SK-N-SH treated with all-trans-retinoic acid at 6 μM for 48 hours (cell line): ENCODE data around the gene PHLDA1.

Experiments
- CREB5 ChIP-seq: fragments of 250-450 bp; sonication (Bioruptor Pico); IDR thresholded peaks from 2 replicates; pipeline ENCODE4 v1.5.1; 2020; ENCODE audit warnings: low read depth, mild to moderate bottlenecking, moderate library complexity
- CSRNP3 ChIP-seq: fragments of 250-450 bp; sonication (Bioruptor Pico); IDR thresholded peaks from 2 replicates; pipeline ENCODE4 v1.5.1; 2021; ENCODE audit warnings: mild to moderate bottlenecking, moderate library complexity
- ESRRG ChIP-seq: fragments of 250-450 bp; sonication (Bioruptor Pico); IDR thresholded peaks from 2 replicates; pipeline ENCODE4 v1.6.1; 2021; ENCODE audit warnings: mild to moderate bottlenecking
- GLIS3 ChIP-seq: fragments of 250-450 bp; sonication (Bioruptor Pico); IDR thresholded peaks from 2 replicates; pipeline ENCODE4 v1.5.0; 2020; ENCODE audit warnings: mild to moderate bottlenecking, moderate library complexity
- OSR1 ChIP-seq: fragments of 250-450 bp; sonication (Bioruptor Pico); IDR thresholded peaks from 2 replicates; pipeline ENCODE4 v1.8.0; 2022; ENCODE audit warnings: moderate library complexity, mild to moderate bottlenecking, inconsistent platforms
- PATZ1 ChIP-seq: fragments of 250-450 bp; sonication (Bioruptor Pico); IDR thresholded peaks from 2 replicates; pipeline ENCODE4 v1.8.0; 2020; ENCODE audit warnings: mild to moderate bottlenecking, moderate library complexity, borderline replicate concordance
- TOX ChIP-seq: fragments of 250-450 bp; sonication (Bioruptor Pico); IDR thresholded peaks from 2 replicates; pipeline ENCODE4 v1.8.0; 2021; ENCODE audit warnings: mild to moderate bottlenecking, moderate library complexity, borderline replicate concordance
- TSHZ2 ChIP-seq: fragments of 250-450 bp; sonication (Bioruptor Pico); IDR thresholded peaks from 2 replicates; pipeline ENCODE4 v1.5.0; 2020; ENCODE audit warnings: mild to moderate bottlenecking, moderate library complexity
- ZC3H10 ChIP-seq: fragments of 250-450 bp; sonication (Bioruptor Pico); IDR thresholded peaks from 2 replicates; pipeline ENCODE4 v1.5.1; 2021; ENCODE audit warnings: mild to moderate bottlenecking, moderate library complexity
- ZFP3 ChIP-seq: fragments of 250-450 bp; sonication (Bioruptor Pico); IDR thresholded peaks from 2 replicates; pipeline ENCODE4 v1.5.0; 2020; ENCODE audit warnings: mild to moderate bottlenecking, moderate library complexity
- ZFP30 ChIP-seq: fragments of 450-650 bp; formaldehyde crosslinking; IDR thresholded peaks from 2 replicates; pipeline ENCODE4 v1.5.0; 2022; ENCODE audit warnings: mild to moderate bottlenecking, moderate library complexity

DNA sequence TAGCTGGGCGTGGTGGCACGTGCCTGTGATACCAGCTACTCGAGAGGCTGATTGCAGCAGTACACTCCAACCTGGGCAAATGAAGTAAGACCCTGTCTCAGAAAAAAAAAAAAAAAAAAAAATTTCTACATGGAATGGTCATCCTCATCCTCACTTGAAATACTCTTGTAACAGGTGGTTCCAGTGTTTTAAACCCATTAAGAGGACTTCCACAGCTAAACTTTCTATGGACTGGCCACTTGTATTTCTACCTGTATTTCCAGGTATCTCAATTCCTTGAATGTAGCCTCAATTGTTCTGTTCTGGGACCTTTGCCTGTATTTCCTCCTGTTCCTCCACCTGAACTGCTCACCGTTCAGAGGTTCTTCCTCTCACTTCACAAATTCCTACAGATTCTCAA is 11.8 kb upstream of the PHLDA1 start:
- TF ChIP-seq PATZ1 (no peak), TSHZ2 (CRISPR knock-in tag) (no peak), OSR1 (CRISPR knock-in tag) (no peak), TOX (CRISPR knock-in tag) (no peak), GLIS3 (CRISPR knock-in tag) (no peak), CREB5 (CRISPR knock-in tag) (no peak), CSRNP3 (no peak), ZC3H10 (CRISPR knock-in tag) (no peak), ESRRG (CRISPR knock-in tag) (no peak), ZFP3 (CRISPR knock-in tag) (no peak), ZFP30 (no peak)
